VCaP (cell line): Measurements from ENCODE around the gene WDR76.

Source experiments
- H3K27ac ChIP-seq: fragments of 450-650 bp; 2 replicates; pipeline ENCODE4 v1.5.1; 2017
- CTCF ChIP-seq: fragments of 450-650 bp; conservative IDR thresholded peaks from 2 replicates; pipeline ENCODE4 v1.5.1; 2017; ENCODE audit warnings: mild to moderate bottlenecking, moderate library complexity

Gene WDR76

GRCh38 chr15:43826508-43827341 lies at the start of gene WDR76:
Gene WDR76, plus strand, starts transcription at chr15:43827002. Its CDS starts 31 bp downstream, at chr15:43827033.
- TF ChIP-seq CTCF, result no peak
- peak within 1 kb of the TSS; percentile 72 for H3K27ac ChIP-seq

GRCh38 chr15:43777267-43777914 lies 49.4 kb upstream of the WDR76 start:
- no peak overlapping the region for H3K27ac ChIP-seq
- no peak for TF ChIP-seq CTCF

- no peak overlapping the region for H3K27ac ChIP-seq
- no peak for TF ChIP-seq CTCF
Observed at GRCh38 chr15:43779016-43779415, 47.8 kb upstream of the WDR76 start.

- TF ChIP-seq CTCF, result no peak
- H3K27ac ChIP-seq, result no peak overlapping the region
Observed at GRCh38 chr15:43789409-43789808, 37.4 kb upstream of the WDR76 start.

- TF ChIP-seq CTCF, result no peak
- peak within 1 kb of the TSS; percentile 93 for H3K27ac ChIP-seq
Observed at GRCh38 chr15:43791993-43792760, 34.6 kb upstream of the WDR76 start, which contains the start of gene SERF2. Gene SERF2, plus strand, starts transcription at chr15:43792320. Its CDS starts 57 bp downstream, at chr15:43792377.

- peak overlapping the region; percentile 93 for H3K27ac ChIP-seq
Observed at GRCh38 chr15:43792761-43793476, 33.9 kb upstream of the WDR76 start.

More at GRCh38 chr15:43792761-43793476, 33.9 kb upstream of the WDR76 start:
- no peak for TF ChIP-seq CTCF
